ENCODE measurements around the gene ZNF175. TPM values are rescaled to one million over a fixed set of nuclear protein-coding genes. Genes with fewer than 3 reads are reported as not detected.

Gene ZNF175
- total RNA-seq, 4 donors from 2014 or later, result 11.9 to 27.2 (median 16.0) TPM

DNA sequence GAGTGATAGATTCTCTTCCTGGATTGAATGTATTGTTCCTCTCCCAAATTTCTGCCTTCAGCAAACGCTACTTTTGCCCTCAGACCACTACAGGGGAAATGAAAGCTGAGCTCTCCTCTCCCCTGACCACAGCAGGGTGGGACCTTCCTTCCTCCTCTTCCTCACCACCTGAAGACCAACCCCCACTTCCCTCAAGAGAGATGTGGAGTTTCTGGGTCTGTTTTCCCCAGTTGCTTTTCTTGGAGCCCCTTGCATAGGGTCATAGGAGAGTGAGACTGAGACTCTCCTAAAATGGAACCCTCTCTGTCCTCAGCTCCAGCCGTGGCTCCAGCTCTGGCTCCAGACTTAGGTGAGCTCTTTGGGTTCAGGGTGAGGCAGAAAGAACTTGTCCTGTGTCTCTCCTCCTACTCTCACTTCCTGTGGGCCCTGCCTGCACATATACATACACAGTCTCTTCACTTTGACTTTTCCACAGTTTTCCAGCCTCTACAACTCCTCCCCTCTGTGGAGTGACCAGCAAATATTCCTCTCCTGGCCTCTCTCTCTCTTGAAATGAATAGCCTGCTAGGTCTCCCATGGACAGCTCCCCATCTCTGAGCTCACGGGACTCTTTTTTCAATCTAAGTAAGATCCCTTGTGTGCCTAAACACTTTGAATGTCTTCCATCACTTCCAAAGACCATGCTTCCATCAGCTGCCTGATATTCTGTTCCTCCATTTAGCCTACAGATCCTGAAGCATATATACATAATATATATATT is 19.2 kb upstream of the ZNF175 start:
- no peak for TF ChIP-seq POLR2A (IDR thresholded peaks at IDR 0.05)
- TF ChIP-seq, protein P1, sequence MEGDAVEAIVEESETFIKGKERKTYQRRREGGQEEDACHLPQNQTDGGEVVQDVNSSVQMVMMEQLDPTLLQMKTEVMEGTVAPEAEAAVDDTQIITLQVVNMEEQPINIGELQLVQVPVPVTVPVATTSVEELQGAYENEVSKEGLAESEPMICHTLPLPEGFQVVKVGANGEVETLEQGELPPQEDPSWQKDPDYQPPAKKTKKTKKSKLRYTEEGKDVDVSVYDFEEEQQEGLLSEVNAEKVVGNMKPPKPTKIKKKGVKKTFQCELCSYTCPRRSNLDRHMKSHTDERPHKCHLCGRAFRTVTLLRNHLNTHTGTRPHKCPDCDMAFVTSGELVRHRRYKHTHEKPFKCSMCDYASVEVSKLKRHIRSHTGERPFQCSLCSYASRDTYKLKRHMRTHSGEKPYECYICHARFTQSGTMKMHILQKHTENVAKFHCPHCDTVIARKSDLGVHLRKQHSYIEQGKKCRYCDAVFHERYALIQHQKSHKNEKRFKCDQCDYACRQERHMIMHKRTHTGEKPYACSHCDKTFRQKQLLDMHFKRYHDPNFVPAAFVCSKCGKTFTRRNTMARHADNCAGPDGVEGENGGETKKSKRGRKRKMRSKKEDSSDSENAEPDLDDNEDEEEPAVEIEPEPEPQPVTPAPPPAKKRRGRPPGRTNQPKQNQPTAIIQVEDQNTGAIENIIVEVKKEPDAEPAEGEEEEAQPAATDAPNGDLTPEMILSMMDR (IDR thresholded peaks at IDR 0.05), result no peak
- Histone ChIP-seq H3K9me3 (no peaks in the 10 kb centered on the region), H3K27me3 (no peaks in the 10 kb centered on the region), H3K4me3 (peak overlapping the region in 2 of 4 donors; percentile 37 to 38), H3K4me1 (peaks cover 0 to 14% (median 0%) of the 10 kb centered on the region in 4 donors), H3K27ac (peak overlapping the region in 2 of 4 donors; percentile 43 to 81), H3K36me3 (no peaks in the 10 kb centered on the region)
- DNase-seq, result peak in 1 of 3 donors; percentile 72

DNA sequence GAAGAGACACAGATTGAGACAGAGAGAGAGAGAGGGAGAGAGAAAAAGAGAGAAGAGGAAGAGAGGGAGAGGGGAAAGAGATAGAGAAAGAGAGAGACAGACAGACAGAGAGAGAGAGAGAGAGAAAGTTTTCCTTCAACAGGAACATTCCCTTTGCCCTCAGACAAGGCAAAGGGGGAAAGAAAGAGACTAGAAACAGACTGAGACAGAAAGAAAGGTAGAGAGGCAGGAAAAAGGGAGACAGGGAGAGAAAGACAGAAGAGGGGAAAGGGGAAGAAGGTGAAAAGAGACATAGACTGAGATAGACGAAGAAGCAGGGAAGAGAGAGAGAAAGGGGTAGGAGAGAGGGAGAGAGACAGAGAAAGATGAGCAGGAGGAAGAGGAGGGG is 18.5 kb upstream of the ZNF175 start:
- H3K27me3 ChIP-seq, result no peaks in the 10 kb centered on the region
- TF ChIP-seq, protein P1 (IDR thresholded peaks at IDR 0.05), result no peak
- TF ChIP-seq POLR2A (IDR thresholded peaks at IDR 0.05), result no peak
- no peaks in the 10 kb centered on the region for H3K36me3 ChIP-seq
- DNase-seq, result no peak
- no peaks in the 10 kb centered on the region for H3K9me3 ChIP-seq
- H3K27ac ChIP-seq, result peak overlapping the region in 1 of 4 donors; percentile 81
- no peak overlapping the region for H3K4me3 ChIP-seq
- H3K4me1 ChIP-seq, result peaks cover 0 to 6% (median 0%) of the 10 kb centered on the region in 4 donors

DNA sequence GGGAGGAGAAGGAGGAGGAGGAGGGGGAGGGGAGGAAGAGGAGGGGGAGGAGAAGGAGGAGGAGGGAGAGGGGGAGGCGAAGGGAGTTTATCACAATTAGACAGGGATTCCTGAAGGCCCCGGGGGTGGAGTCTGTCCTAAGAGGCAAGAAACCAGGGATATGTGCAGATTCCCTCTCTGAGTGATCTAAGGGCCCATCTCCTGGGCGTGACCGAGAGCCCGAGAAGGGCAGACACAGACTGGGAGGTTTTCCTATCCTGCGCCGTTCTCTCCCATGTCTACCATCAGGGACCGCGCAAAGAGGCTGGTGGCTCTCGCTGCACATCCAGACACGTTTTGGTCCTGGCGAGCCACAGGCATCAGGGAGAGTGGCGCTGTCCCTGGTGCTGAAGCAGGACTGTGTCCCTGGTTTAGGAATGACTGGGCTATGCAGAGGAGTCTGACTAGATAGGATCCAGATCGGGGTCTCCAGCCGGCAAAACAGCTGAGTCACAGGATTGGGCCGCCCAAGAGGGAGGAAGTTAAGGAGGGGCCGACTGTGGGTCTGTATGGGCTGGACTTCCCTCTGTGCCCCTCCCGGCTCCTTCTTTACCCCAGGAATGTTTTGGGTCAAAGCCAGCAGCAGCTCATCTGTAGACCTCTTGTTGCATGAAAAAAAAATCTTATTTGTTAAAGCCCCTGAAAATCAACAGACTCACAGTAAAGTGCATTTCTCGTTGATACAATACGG is 17.9 kb upstream of the ZNF175 start:
- no peak overlapping the region for H3K4me3 ChIP-seq
- H3K27ac ChIP-seq, result no peak overlapping the region
- H3K27me3 ChIP-seq, result no peaks in the 10 kb centered on the region
- DNase-seq, result peak in 2 of 3 donors; percentile 61 to 70
- H3K9me3 ChIP-seq, result no peaks in the 10 kb centered on the region
- H3K36me3 ChIP-seq, result no peaks in the 10 kb centered on the region
- peaks cover 0 to under 1% (median 0%) of the 10 kb centered on the region in 4 donors for H3K4me1 ChIP-seq
- TF ChIP-seq POLR2A (IDR thresholded peaks at IDR 0.05), result no peak
- TF ChIP-seq, protein P1 (IDR thresholded peaks at IDR 0.05), result no peak

DNA sequence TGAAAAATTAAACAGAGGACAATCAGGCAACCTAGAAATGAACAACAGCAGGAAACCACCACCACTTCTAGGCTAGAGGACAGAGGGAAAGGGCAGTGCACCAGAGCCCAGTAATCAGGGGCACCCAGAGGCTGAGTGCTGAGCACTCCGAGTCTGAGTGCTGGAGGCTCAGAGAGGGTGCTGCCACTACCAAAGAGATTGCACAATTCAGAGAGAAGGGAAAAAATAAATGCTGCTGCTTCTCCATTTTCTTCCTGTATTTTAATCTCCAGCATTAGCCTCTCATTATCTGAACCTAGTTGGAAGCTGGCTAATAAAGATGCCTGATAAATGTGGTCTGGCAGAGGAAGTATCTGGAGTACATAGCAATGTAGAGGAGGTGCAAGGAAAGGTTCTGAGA is 11.8 kb upstream of the ZNF175 start:
- H3K4me1 ChIP-seq, result no peaks in the 10 kb centered on the region
- H3K4me3 ChIP-seq, result no peak overlapping the region
- H3K27ac ChIP-seq, result no peak overlapping the region
- DNase-seq, result no peak
- H3K36me3 ChIP-seq, result no peaks in the 10 kb centered on the region
- TF ChIP-seq, protein P1 (IDR thresholded peaks at IDR 0.05), result no peak
- TF ChIP-seq POLR2A (IDR thresholded peaks at IDR 0.05), result no peak
- H3K27me3 ChIP-seq, result no peaks in the 10 kb centered on the region
- H3K9me3 ChIP-seq, result no peaks in the 10 kb centered on the region

DNA sequence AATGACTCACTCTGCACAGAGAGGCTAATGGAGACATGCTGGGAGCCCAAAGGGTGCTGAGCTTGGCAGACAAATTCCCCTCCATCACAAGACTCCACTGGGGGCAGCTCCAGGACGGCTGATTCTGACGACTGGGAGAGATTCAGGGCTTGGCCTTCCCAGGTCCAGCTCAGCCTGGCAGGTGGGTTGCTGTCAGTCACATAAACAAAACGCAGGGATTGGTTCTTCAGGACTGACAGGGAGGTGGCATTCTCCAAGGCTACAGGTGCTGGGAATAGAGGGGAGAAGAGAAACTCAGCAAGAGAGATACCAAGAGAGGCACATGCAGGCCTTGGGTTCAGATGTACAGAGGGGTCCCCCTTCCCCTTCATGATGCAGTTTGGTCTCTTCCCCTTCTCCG is 10.7 kb upstream of the ZNF175 start:
- no peak overlapping the region for H3K4me3 ChIP-seq
- H3K27me3 ChIP-seq, result no peaks in the 10 kb centered on the region
- H3K27ac ChIP-seq, result no peak overlapping the region
- H3K36me3 ChIP-seq, result no peaks in the 10 kb centered on the region
- no peak for DNase-seq
- H3K9me3 ChIP-seq, result no peaks in the 10 kb centered on the region
- TF ChIP-seq POLR2A (IDR thresholded peaks at IDR 0.05), result no peak
- TF ChIP-seq, protein P1 (IDR thresholded peaks at IDR 0.05), result no peak
- H3K4me1 ChIP-seq, result peaks cover 0 to 8% (median 2%) of the 10 kb centered on the region in 4 donors
